Measurements from ENCODE around the gene MNT. TPM values are rescaled to one million over a fixed set of nuclear protein-coding genes. Genes with fewer than 3 reads are reported as not detected.
A peak's percentile ranks its signal among the peaks of the same experiment; 100 is the strongest.

Gene MNT
- total RNA-seq, 2 experiments from 2014 or later = 24.2 to 31.1 TPM

DNA sequence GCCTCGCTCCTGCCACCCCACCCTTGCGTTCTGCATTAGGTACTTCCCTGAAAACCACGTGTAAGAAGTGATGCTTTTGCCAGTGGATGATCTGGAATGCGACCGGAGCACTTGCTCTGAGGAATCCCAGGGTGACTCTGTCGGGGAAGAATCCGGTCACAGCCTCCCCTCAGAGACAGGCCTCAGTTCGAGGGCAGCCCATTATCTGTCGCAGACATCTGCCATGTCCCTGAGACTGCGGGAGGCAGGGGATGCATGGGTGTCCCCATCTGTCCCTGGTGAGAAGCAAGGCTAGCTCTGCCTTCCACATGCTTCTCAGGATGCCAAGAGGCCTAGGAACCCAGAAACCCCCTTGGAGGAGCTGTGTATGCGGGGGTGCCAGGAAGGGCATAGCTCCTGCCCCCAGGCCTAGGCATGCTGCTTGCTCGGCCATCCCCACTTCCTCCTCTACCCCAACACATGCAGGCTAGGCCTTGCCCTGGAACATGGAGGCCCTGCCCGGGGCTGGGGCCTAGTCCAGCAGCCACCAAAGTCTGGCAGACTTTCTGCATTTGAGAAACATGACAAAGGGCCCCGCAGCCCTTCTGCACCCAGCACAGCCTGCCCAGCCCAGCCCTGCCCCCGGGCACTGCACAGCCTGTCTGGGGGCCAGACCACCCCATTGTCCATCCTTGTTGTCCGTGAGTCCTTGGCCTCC is 20.5 kb downstream of the MNT start:
- CTCF ChIA-PET = interaction anchor here (1.1 to 7.2 kb wide), 3 partner anchors 11 to 36 kb away, joined by 3 to 131 read pairs (median 7); no protein-coding TSS in a partner anchor
- no peak for DNase-seq

DNA sequence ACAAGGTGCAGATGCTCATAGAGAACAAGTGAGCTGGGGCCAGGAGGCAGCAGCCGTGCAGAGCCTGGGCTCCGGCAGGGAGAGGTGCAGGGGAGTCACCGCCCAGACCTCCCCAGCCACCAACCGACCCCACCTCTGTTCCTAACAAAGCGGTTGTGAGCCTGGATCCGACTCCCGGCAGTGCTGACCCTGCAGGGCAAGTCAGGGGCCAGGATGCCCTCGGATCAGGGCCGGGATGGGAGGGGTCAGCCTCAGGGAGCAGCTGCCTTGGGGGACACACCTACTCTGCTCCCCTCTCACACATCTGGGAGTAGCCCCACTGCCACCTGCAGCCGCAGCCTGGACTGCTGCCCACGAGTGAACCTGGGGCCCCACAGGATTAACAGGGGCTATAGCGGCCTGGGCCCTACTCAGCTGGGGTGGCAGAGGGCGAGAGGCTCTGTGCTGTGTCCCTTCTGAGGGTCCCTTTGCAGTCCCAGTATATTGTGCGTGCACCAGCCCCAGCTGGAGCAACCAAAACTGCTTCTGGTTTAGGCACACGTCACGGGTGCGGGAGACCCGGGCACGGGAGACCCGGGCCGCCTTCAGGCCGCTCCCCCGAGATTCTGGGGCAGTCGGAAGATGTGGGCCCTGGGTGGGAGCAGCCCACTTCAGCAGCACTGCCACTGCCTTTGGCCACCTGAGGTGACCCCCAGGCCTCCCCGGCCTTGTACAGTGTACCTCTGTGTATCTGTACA is 21.2 kb downstream of the MNT start:
- CTCF ChIA-PET = interaction anchor here (1.5 to 7.2 kb wide), 2 partner anchors 13 to 37 kb away, joined by 3 to 131 read pairs; no protein-coding TSS in a partner anchor
- Mint-ChIP-seq H3K4me1 (peaks cover 5% of the 10 kb centered on the region), H3K36me3 (ENCODE audit: low read depth) (no peaks in the 10 kb centered on the region), H3K4me3 (no peak overlapping the region), H3K27me3 (no peaks in the 10 kb centered on the region), H3K27ac (no peak overlapping the region), H3K9me3 (no peaks in the 10 kb centered on the region)
- POLR2A ChIA-PET = no interaction called here
- no peak for DNase-seq

More for the DNA sequence above, 20.5 kb downstream of the MNT start:
- POLR2A ChIA-PET = no interaction called here
- Mint-ChIP-seq H3K9me3 (no peaks in the 10 kb centered on the region), H3K27ac (no peak overlapping the region), H3K27me3 (no peaks in the 10 kb centered on the region), H3K4me1 (peaks cover 5% of the 10 kb centered on the region), H3K4me3 (no peak overlapping the region), H3K36me3 (ENCODE audit: low read depth) (no peaks in the 10 kb centered on the region)

DNA sequence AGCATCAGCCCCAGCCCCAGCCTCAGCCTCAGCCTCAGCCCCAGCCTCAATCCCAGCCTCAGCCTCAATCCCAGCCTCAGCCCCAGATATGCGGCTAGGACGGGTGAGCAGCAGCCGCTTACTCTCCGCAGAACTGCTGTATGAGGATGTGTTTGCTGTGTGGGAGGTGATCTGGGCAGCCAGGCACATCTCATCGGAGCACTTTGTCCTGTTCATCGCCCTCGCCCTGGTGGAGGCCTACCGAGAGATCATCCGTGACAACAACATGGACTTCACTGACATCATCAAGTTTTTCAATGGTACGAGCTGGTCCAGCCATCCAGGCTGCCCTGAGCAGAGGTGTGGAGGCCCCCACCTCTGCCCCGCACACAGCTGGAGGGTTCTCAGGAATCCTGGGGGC is 22.0 kb downstream of the MNT start:
- Mint-ChIP-seq H3K27ac (no peak overlapping the region), H3K36me3 (ENCODE audit: low read depth) (no peaks in the 10 kb centered on the region), H3K9me3 (no peaks in the 10 kb centered on the region)

DNA sequence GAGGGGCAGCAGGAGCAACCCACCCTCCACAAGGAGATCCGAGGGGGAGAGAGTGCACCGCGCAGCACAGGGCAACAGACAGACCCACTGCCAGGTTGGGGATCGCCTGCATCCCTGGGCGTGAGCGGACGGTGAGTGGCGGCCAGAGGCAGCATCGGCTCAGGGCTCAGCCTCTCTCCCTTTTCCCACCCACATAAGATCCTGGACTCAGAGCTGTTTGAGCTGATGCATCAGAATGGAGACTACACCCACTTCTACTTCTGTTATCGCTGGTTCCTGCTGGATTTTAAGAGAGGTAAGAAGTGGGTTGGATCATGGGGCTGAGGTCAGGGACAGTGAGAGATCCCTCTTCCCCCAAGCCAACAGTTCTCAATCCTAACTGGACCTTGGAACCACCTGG is 23.2 kb downstream of the MNT start:
- Mint-ChIP-seq H3K4me3 (no peak overlapping the region), H3K9me3 (no peaks in the 10 kb centered on the region), H3K4me1 (peaks cover 2% of the 10 kb centered on the region), H3K27ac (no peak overlapping the region), H3K27me3 (no peaks in the 10 kb centered on the region), H3K36me3 (ENCODE audit: low read depth) (peaks cover 1% of the 10 kb centered on the region)
- ChIA-PET POLR2A (no interaction called here), CTCF (interaction anchor here (1.5 kb wide), 1 partner anchor 39 kb away, joined by 3 read pairs; no protein-coding TSS in a partner anchor)
- no peak for DNase-seq

More for the DNA sequence above, 22.0 kb downstream of the MNT start:
- POLR2A ChIA-PET = no interaction called here
- H3K4me3 Mint-ChIP-seq = no peak overlapping the region
- H3K27me3 Mint-ChIP-seq = no peaks in the 10 kb centered on the region
- DNase-seq = no peak
- CTCF ChIA-PET = interaction anchor here (1.0 kb wide), 1 partner anchor 26 kb away, joined by 3 read pairs; no protein-coding TSS in a partner anchor
- peaks cover 5% of the 10 kb centered on the region for H3K4me1 Mint-ChIP-seq

DNA sequence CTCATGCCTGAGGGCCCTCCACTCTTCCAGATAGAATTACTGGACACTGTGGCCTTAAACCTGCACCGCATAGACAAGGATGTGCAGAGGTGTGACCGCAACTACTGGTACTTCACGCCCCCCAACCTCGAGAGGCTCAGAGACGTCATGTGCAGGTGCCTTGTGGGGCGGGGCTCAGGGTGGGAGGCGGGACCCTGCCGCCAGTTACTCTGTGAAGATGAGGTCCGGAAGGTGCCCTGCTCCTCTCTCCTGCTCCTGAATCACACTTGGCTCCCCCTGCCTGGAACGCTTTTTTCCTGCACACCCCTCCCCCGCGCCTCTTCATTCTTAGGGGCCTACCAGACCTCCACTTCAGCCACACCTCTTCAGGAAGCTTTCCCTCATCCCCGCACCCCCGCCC is 24.8 kb downstream of the MNT start:
- peaks cover 1% of the 10 kb centered on the region for H3K36me3 Mint-ChIP-seq (ENCODE audit: low read depth)
- no peak overlapping the region for H3K27ac Mint-ChIP-seq
- no peaks in the 10 kb centered on the region for H3K27me3 Mint-ChIP-seq
- ChIA-PET CTCF (interaction anchor here (0.5 to 1.2 kb wide), 3 partner anchors 36 to 508 kb away, joined by 3 to 4 read pairs (median 3); no protein-coding TSS in a partner anchor), POLR2A (interaction anchor here (0.5 kb wide), 1 partner anchor 403 kb away, joined by 6 read pairs; no protein-coding TSS in a partner anchor)
- no peaks in the 10 kb centered on the region for H3K4me1 Mint-ChIP-seq
- no peak for DNase-seq
- H3K9me3 Mint-ChIP-seq = no peaks in the 10 kb centered on the region
- no peak overlapping the region for H3K4me3 Mint-ChIP-seq

DNA sequence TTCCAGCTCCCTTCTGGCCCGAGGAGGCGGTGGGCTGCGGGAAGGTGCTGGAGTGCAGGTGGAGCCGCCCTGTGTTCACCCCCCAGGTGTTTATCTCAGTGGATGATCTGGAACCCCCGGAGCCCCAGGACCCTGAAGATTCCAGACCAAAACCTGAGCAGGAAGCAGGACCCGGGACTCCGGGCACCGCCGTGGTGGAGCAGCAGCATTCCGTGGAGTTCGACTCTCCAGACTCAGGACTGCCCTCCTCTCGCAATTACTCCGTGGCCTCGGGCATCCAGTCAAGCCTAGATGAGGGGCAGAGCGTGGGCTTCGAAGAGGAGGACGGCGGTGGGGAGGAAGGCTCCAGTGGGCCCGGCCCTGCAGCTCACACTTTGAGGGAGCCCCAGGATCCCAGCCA is 25.5 kb downstream of the MNT start:
- no peaks in the 10 kb centered on the region for H3K4me1 Mint-ChIP-seq
- no peak overlapping the region for H3K4me3 Mint-ChIP-seq
- no peaks in the 10 kb centered on the region for H3K9me3 Mint-ChIP-seq
- H3K36me3 Mint-ChIP-seq (ENCODE audit: low read depth) = peaks cover 1% of the 10 kb centered on the region
- ChIA-PET POLR2A (no interaction called here), CTCF (interaction anchor here (1.2 kb wide), 1 partner anchor 37 kb away, joined by 3 read pairs; no protein-coding TSS in a partner anchor)
- no peak overlapping the region for H3K27ac Mint-ChIP-seq
- H3K27me3 Mint-ChIP-seq = no peaks in the 10 kb centered on the region
- DNase-seq = no peak

DNA sequence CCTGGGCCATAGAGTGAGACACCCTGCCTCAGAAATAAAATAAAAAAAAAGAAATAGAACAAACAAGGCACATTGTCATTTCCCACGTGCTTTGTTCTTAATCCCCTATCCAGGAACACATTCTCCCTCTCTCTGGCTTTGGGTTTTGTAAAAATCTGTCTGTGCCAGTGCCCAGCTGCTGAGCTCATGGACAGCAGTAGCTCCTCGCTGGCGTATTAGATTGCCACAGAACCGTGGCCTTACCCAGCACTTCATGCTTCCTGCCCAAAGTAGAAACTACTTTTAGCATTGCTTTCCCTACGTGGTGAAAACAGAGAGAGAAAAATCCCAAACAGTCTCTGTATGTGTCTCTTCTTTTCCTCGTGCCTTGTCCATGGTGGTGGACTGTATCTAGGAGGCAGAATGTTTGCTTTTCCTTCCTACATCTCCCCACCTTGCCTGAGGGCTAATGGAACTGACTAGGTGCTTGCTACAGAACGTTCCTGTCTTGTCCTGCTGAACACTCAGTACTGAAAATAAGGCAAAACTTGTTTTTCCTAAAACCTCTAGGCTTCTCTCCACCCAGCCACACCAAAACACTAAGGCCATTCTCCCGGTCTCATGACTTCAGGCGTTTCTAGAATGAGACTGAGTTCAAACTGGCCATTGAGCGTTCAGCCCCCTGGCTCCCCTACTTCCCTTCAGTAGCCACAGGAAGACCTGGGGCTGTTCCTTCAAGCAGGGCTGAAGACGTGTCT is 26.1 kb downstream of the MNT start:
- no peak overlapping the region for H3K4me3 Mint-ChIP-seq
- H3K27me3 Mint-ChIP-seq = no peaks in the 10 kb centered on the region
- CTCF ChIA-PET = interaction anchor here (0.7 to 3.0 kb wide), 3 partner anchors 8 to 38 kb away, joined by 3 to 15 read pairs (median 4); no protein-coding TSS in a partner anchor
- no peaks in the 10 kb centered on the region for H3K9me3 Mint-ChIP-seq
- no peak for DNase-seq
- POLR2A ChIA-PET = no interaction called here
- no peaks in the 10 kb centered on the region for H3K4me1 Mint-ChIP-seq
- H3K36me3 Mint-ChIP-seq (ENCODE audit: low read depth) = peaks cover 1% of the 10 kb centered on the region
- H3K27ac Mint-ChIP-seq = peak overlapping the region; percentile 74

DNA sequence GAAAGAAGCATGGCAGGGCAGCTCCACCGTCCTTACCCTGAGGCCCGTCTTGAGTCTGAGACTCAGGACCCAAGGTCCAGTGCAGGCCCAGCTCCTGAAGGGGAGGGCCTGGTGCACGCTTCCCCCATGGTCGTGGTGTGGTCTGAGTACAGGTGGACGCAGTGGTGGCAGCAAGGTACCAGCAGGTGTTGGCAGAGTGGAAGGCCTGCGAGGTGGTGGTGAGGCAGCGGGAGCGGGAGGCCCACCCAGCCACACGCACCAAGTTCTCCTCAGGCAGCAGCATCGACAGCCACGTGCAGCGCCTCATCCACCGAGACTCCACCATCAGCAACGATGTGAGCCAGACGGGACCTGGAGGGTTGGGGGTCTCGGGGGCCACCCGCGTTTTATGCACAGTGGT is 27.7 kb downstream of the MNT start:
- no peak overlapping the region for H3K27ac Mint-ChIP-seq
- no peaks in the 10 kb centered on the region for H3K27me3 Mint-ChIP-seq
- H3K9me3 Mint-ChIP-seq = no peaks in the 10 kb centered on the region
- CTCF ChIA-PET = interaction anchor here (3.0 kb wide), 1 partner anchor 10 kb away, joined by 15 read pairs; no protein-coding TSS in a partner anchor
- no peak for DNase-seq
- no peak overlapping the region for H3K4me3 Mint-ChIP-seq
- POLR2A ChIA-PET = no interaction called here
- H3K36me3 Mint-ChIP-seq (ENCODE audit: low read depth) = peaks cover 1% of the 10 kb centered on the region
- no peaks in the 10 kb centered on the region for H3K4me1 Mint-ChIP-seq

DNA sequence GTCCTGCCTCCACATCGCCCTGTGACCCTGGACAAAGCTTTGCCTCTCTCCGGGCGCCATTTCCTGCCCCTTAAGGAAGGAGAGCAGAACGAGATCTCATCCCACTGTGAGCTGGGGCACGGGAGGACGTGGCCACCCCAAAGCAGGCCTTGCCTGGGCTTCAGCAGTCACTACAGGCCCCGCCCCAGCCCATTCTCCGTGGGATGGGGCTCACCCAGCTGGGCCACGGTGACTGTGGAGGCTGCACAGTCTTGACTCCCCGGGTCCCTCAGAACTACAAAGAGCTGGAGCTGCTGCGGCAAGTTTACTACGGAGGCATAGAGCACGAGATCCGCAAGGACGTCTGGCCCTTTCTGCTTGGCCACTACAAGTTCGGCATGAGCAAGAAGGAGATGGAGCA is 28.2 kb downstream of the MNT start:
- Mint-ChIP-seq H3K27ac (no peak overlapping the region), H3K4me1 (no peaks in the 10 kb centered on the region), H3K36me3 (ENCODE audit: low read depth) (peaks cover 1% of the 10 kb centered on the region), H3K27me3 (no peaks in the 10 kb centered on the region), H3K9me3 (no peaks in the 10 kb centered on the region), H3K4me3 (no peak overlapping the region)
- ChIA-PET POLR2A (no interaction called here), CTCF (interaction anchor here (3.0 kb wide), 1 partner anchor 10 kb away, joined by 15 read pairs; no protein-coding TSS in a partner anchor)
- DNase-seq = no peak

DNA sequence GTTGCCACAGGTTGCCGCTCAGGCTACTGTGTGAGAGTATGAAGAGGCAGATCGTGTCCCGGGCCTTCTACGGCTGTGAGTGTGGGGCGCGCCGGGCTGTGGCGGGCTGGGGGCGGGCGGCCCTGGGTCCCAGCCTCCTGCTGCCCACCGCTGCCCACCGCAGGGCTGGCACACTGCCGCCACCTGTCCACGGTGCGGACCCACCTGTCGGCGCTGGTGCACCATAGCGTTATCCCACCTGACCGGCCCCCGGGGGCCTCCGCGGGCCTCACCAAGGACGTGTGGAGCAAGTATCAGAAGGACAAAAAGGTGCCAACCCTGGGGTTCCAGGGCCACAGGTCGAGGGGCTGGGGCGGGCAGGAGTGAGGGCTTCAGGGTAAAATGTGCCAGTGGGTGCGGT is 28.7 kb downstream of the MNT start:
- H3K27me3 Mint-ChIP-seq = no peaks in the 10 kb centered on the region
- H3K4me3 Mint-ChIP-seq = no peak overlapping the region
- H3K4me1 Mint-ChIP-seq = no peaks in the 10 kb centered on the region
- ChIA-PET POLR2A (no interaction called here), CTCF (interaction anchor here (3.0 kb wide), 1 partner anchor 11 kb away, joined by 15 read pairs; no protein-coding TSS in a partner anchor)
- no peak overlapping the region for H3K27ac Mint-ChIP-seq
- peaks cover 1% of the 10 kb centered on the region for H3K36me3 Mint-ChIP-seq (ENCODE audit: low read depth)
- no peak for DNase-seq
- no peaks in the 10 kb centered on the region for H3K9me3 Mint-ChIP-seq

DNA sequence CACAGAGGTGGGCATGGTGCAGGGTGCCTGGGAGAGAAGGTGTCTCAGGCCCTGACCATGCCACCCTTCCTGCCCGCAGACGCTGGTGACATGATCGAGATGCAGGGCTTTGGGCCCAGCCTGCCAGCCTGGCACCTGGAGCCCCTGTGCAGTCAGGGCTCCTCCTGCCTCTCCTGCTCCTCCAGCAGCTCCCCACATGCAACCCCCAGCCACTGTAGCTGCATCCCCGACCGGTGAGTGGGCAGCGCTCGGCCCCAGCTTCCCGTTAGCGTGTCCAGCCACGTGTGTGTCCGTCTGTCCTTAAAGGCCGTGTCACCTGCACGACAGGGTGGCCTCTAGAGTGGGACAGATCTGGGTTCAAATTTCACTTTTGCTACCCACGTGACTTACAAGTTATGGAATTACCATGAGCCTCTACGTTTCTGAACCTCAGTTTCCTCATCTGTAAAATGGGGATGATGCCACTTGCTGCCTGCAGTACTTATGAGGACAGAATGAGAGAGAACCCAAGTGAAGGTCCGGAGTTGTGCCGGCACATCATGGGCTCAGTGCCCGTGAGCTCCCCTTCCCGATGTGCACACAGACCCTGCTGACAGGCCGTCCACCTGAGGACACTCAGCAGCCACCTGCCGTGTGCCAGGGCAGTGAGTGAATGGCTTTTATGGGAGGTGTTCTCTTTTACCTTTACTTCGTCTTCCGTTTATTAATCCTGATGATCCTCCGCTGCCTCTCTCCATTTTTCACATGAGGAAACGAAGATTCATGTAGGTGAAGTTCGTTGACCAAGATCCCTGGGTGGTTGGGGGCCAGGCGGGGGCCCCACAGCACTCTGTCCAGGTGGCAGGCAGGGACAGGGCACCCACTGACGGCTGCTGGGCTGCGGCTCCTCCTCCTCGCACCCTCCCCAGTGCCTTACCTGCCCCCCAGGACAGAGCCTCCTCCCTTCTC is 29.4 kb downstream of the MNT start:
- ChIA-PET CTCF (interaction anchor here (3.6 kb wide), 1 partner anchor 11 kb away, joined by 15 read pairs; no protein-coding TSS in a partner anchor), POLR2A (no interaction called here)
- Mint-ChIP-seq H3K27ac (no peak overlapping the region), H3K36me3 (ENCODE audit: low read depth) (peaks cover 1% of the 10 kb centered on the region), H3K4me3 (no peak overlapping the region), H3K4me1 (no peaks in the 10 kb centered on the region), H3K27me3 (no peaks in the 10 kb centered on the region), H3K9me3 (no peaks in the 10 kb centered on the region)
- DNase-seq = no peak

DNA sequence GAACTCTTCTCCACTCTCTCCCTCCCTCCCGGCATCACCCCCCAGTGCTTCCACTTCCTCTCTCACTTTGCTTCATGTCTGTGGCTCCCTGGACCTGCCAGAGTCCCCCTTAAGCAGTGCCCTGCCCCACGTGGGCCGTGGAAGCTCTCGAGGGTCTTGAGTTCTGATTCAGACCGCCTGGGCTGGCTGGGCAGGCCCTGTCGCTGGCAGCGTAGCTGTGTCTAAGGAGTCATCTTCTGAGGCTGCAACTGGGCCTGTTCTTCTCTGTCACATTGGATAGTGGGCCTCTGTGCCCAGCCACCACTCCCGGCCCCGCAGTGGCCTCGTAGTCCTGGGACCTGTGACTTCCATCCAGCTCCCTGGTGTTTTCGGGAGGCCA is 30.7 kb downstream of the MNT start:
- DNase-seq = no peak
- Mint-ChIP-seq H3K9me3 (no peaks in the 10 kb centered on the region), H3K36me3 (ENCODE audit: low read depth) (peaks cover 1% of the 10 kb centered on the region), H3K27ac (peak overlapping the region; percentile 46), H3K4me3 (no peak overlapping the region), H3K27me3 (no peaks in the 10 kb centered on the region), H3K4me1 (no peaks in the 10 kb centered on the region)
- POLR2A ChIA-PET = no interaction called here
- CTCF ChIA-PET = interaction anchor here (1.2 to 3.6 kb wide), 4 partner anchors 11 to 48 kb away, joined by 3 to 15 read pairs (median 5); no protein-coding TSS in a partner anchor

Measured in activated CD4-positive, alpha-beta T cell treated with anti-CD3 and anti-CD28 coated beads, Interleukin-2, amount 10 ng/mL, durations not matched to agents 7 days and 5 days (primary cell).